Tibial nerve (tissue), 4 donors: ENCODE results near the gene OR10A2. TPM values are rescaled to one million over a fixed set of nuclear protein-coding genes. Genes with fewer than 3 reads are reported as not detected.

Source experiments
- DNase-seq, 2 donors: peaks; one replicate each; pipeline ENCODE4 v3.0.0-alpha.2; 2019; ENCODE audit warnings: low spot score in 2 of 2
- H3K27ac ChIP-seq, 4 donors: fragments of 200-600 bp; sonication (generic) in 3 of 4; one replicate each; pipeline ENCODE4 v1.5.1; 2017 to 2019; ENCODE audit warnings: mild to moderate bottlenecking in 1 of 4
- H3K27me3 ChIP-seq, 2 donors: fragments of 200-600 bp; sonication (generic) in 1 of 2; one replicate each; pipeline versions ENCODE4 v1.5.1 to v1.6.0; 2017 to 2019
- H3K36me3 ChIP-seq, 3 donors: fragments of 200-600 bp; sonication (generic); one replicate each; pipeline ENCODE4 v1.5.1; 2018 to 2019
- H3K4me1 ChIP-seq, 4 donors: fragments of 200-600 bp; sonication (generic) in 3 of 4; one replicate each; pipeline ENCODE4 v1.5.1; 2017 to 2019
- H3K4me3 ChIP-seq, 4 donors: fragments of 200-600 bp; sonication (generic) in 3 of 4; one replicate each; pipeline ENCODE4 v1.5.1; 2017 to 2019; ENCODE audit warnings: mild to moderate bottlenecking in 1 of 4, moderate library complexity in 1 of 4
- H3K9me3 ChIP-seq, 4 donors: fragments of 200-600 bp; sonication (generic) in 3 of 4; one replicate each; pipeline ENCODE4 v1.5.1; 2017 to 2019
- EP300 ChIP-seq, 2 donors: sonication (generic); formaldehyde crosslinking; IDR thresholded peaks; one replicate each; pipeline ENCODE4 v1.6.1; 2017; ENCODE audit warnings: antibody characterized with exemption in 2 of 2, mild to moderate bottlenecking in 1 of 2
- POLR2A ChIP-seq, 2 donors: fragments of 450-650 bp; IDR thresholded peaks; one replicate each; pipeline ENCODE4 v1.6.1; 2017; ENCODE audit warnings: antibody characterized with exemption in 2 of 2, mild to moderate bottlenecking in 2 of 2, moderate library complexity in 2 of 2
- WGBS, 2 donors: methylation state at CpG; one replicate each; pipeline ENCODE4 v1.1.5; 2018; 5-methylcytosine and 5-hydroxymethylcytosine counted together
- total RNA-seq, 4 donors: library from RNA; depleted of rRNA; stranded (reverse); fragments of >200 nt; gene quantifications; one replicate each; pipeline ENCODE4 v1.1.0, GENCODE V29; 2016
- TF ChIP-seq, protein P1 (sequence below), 5 experiments: fragments of 200-600 bp in 3 of 5; fragments of 450-650 bp in 2 of 5; sonication (generic) in 3 of 5; IDR thresholded peaks; one replicate each; pipeline ENCODE4 v1.5.1; 2016 to 2019; ENCODE audit warnings: antibody characterized with exemption in 5 of 5, mild to moderate bottlenecking in 3 of 5, moderate library complexity in 2 of 5

The OR10A2 gene, protein sequence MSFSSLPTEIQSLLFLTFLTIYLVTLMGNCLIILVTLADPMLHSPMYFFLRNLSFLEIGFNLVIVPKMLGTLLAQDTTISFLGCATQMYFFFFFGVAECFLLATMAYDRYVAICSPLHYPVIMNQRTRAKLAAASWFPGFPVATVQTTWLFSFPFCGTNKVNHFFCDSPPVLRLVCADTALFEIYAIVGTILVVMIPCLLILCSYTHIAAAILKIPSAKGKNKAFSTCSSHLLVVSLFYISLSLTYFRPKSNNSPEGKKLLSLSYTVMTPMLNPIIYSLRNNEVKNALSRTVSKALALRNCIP
- total RNA-seq: not detected

GRCh38 chr11:6862961-6863360, at the start of gene OR10A2:
Gene OR10A2 (plus strand): TSS chr11:6863057. CDS start chr11:6869755, 6,698 bp downstream.
- TF ChIP-seq, protein P1, sequence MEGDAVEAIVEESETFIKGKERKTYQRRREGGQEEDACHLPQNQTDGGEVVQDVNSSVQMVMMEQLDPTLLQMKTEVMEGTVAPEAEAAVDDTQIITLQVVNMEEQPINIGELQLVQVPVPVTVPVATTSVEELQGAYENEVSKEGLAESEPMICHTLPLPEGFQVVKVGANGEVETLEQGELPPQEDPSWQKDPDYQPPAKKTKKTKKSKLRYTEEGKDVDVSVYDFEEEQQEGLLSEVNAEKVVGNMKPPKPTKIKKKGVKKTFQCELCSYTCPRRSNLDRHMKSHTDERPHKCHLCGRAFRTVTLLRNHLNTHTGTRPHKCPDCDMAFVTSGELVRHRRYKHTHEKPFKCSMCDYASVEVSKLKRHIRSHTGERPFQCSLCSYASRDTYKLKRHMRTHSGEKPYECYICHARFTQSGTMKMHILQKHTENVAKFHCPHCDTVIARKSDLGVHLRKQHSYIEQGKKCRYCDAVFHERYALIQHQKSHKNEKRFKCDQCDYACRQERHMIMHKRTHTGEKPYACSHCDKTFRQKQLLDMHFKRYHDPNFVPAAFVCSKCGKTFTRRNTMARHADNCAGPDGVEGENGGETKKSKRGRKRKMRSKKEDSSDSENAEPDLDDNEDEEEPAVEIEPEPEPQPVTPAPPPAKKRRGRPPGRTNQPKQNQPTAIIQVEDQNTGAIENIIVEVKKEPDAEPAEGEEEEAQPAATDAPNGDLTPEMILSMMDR (IDR thresholded peaks at IDR 0.05): no peak
- TF ChIP-seq POLR2A (IDR thresholded peaks at IDR 0.05): no peak
- no peak for TF ChIP-seq EP300 (IDR thresholded peaks at IDR 0.05)
- WGBS, 2 donors: 25 to 27% methylated on average over 1 of the region's 1 CpG

GRCh38 chr11:6813656-6814055, 49.2 kb upstream of the OR10A2 start:
- no peaks in the 10 kb centered on the region for H3K4me1 ChIP-seq
- H3K27me3 ChIP-seq: no peaks in the 10 kb centered on the region
- no peak for TF ChIP-seq EP300 (IDR thresholded peaks at IDR 0.05)
- no peaks in the 10 kb centered on the region for H3K36me3 ChIP-seq
- H3K9me3 ChIP-seq: no peaks in the 10 kb centered on the region
- WGBS, 2 donors: 50 to 60% methylated on average over 2 of the region's 2 CpGs
- H3K4me3 ChIP-seq: no peak overlapping the region
- no peak overlapping the region for H3K27ac ChIP-seq
- DNase-seq: no peak

More at GRCh38 chr11:6862961-6863360, at the start of gene OR10A2:
- Histone ChIP-seq H3K27me3 (no peaks in the 10 kb centered on the region), H3K36me3 (no peaks in the 10 kb centered on the region), H3K4me1 (no peaks in the 10 kb centered on the region), H3K9me3 (no peaks in the 10 kb centered on the region), H3K27ac (no peak within 1 kb of the TSS), H3K4me3 (no peak within 1 kb of the TSS)
- no peak for DNase-seq

DNA sequence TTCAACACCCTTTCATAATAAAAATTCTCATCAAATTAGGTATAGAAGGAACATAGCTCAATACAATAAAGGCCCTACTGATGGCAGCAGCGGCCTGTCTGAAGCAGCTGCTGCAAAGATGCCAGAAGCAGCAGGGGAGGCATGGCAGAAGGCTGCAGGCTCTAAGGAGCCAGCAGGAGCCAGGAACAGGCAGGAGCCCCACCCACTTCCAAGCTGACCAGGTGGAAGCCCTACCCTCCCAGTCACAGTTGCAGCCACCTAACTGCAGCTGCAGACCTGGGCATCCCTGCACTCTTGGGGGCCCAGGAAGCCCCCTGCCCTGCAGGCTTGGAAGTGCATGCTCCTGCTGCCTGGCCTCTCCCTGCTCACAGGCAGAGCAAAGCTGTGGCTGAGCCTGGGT, 45.2 kb upstream of the OR10A2 start:
- H3K9me3 ChIP-seq: peaks cover 0 to 3% (median 0%) of the 10 kb centered on the region in 4 donors
- no peaks in the 10 kb centered on the region for H3K4me1 ChIP-seq
- TF ChIP-seq EP300 (IDR thresholded peaks at IDR 0.05): no peak
- TF ChIP-seq, protein P1 (IDR thresholded peaks at IDR 0.05): no peak
- no peak for TF ChIP-seq POLR2A (IDR thresholded peaks at IDR 0.05)
- no peak overlapping the region for H3K27ac ChIP-seq
- no peak overlapping the region for H3K4me3 ChIP-seq
- 33 to 64% methylated on average over 1 of the region's 1 CpG for WGBS, 2 donors
- H3K36me3 ChIP-seq: no peaks in the 10 kb centered on the region
- DNase-seq: no peak
- H3K27me3 ChIP-seq: no peaks in the 10 kb centered on the region

DNA sequence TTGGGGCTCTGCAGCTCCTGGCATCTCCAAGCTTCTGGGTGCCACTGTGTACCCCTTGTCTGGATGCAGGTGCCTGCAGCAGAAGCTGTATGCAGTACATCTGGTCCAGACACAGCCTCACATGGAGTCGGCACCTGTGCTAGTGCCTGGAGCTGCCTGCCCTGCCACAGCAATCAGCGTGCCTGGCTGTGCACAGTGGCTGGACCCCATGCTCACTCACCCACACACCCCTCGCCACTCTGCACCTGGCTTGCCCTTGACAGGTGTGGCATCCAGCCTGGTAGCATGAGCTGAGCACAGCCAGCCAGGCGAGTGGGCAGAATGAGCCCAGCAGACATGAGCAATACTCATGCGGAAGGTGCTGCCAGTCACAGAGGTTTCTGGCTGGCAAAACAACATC, 43.9 kb upstream of the OR10A2 start:
- no peak for TF ChIP-seq POLR2A (IDR thresholded peaks at IDR 0.05)
- no peak for TF ChIP-seq EP300 (IDR thresholded peaks at IDR 0.05)
- TF ChIP-seq, protein P1 (IDR thresholded peaks at IDR 0.05): no peak

GRCh38 chr11:6824136-6824823, 38.6 kb upstream of the OR10A2 start:
- TF ChIP-seq, protein P1 (IDR thresholded peaks at IDR 0.05): no peak
- TF ChIP-seq EP300 (IDR thresholded peaks at IDR 0.05) (no peak), POLR2A (IDR thresholded peaks at IDR 0.05) (no peak)
- 56 to 74% methylated on average over 5 of the region's 5 CpGs for WGBS, 2 donors
- H3K9me3 ChIP-seq: peaks cover 0 to 3% (median 0%) of the 10 kb centered on the region in 4 donors
- H3K4me1 ChIP-seq: no peaks in the 10 kb centered on the region
- no peak for DNase-seq
- no peak overlapping the region for H3K27ac ChIP-seq
- H3K36me3 ChIP-seq: no peaks in the 10 kb centered on the region
- H3K4me3 ChIP-seq: no peak overlapping the region
- H3K27me3 ChIP-seq: no peaks in the 10 kb centered on the region

More for the DNA sequence above, 43.9 kb upstream of the OR10A2 start:
- H3K4me3 ChIP-seq: no peak overlapping the region
- 95 to 100% methylated on average over 4 to 5 of the region's 5 CpGs for WGBS, 2 donors
- no peaks in the 10 kb centered on the region for H3K36me3 ChIP-seq
- no peak overlapping the region for H3K27ac ChIP-seq
- DNase-seq: no peak
- H3K4me1 ChIP-seq: no peaks in the 10 kb centered on the region
- H3K27me3 ChIP-seq: no peaks in the 10 kb centered on the region
- peaks cover 0 to 3% (median 0%) of the 10 kb centered on the region in 4 donors for H3K9me3 ChIP-seq
